Activated T-cell treated with anti-CD3 and anti-CD28 coated beads for 4 hours (primary cell): ENCODE measurements around the gene FAM98C.

ENCODE experiments used
- DNase-seq: peaks from one replicate; pipeline ENCODE4 v3.0.0-alpha.2; 2020

FAM98C gene

DNA sequence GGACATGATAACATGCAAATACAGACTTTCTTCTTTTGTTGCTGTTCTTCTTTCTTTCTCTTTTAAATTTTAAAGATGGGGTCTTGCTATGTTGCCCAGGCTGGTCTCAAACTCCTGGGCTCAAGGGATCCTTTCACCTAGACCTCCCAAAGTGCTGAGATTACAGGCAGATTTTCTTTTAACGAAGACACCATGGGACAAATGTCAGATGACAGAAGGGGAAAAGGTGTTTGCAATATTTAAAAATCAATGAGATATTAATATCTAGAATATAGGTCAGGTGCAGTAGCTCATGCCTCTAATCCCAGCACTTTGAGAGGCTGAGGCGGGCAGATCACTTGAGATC is 26.9 kb downstream of the FAM98C start:
- DNase-seq = no peak

DNA sequence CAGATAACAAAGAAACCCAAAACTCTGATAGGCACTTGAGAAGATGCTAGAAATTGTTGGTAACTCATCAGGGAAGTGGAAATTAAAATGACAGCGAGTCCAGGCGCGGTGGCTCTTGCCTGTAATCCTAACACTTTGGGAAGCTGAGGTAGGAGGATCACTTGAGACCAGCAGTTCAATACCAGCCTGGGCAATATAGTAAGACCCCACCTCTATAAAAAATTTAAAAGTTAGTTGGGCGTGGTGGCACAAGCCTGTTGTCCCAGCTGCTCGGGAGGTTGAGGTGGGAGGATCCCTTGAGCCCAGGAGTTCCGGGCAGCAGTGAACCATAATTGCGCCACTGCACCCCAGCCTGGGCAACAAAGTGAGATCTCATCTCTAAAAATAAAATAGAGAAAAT is 28.0 kb downstream of the FAM98C start:
- DNase-seq = no peak

DNA sequence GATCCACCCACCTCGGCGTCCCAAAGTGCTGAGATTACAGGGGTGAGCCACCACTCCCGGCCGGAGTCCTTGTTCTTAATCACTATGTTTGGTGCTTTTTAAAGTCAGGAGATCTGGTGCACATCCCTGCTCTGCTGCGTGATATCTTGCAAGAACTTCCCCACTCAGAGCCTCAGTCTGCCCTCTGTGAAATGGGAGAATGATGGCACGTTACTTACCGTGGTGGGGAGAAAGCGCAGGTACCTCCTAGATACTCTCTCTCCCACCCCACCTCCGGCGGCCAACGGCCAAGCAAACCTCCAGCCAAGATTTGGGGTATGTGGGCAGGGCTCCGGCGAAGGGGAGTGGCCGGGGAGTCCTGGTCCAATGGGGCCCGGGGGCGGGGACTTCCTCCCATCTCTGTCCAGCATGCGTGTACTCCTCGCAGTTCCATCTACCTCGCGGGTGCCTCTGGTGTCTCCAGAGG is 30.4 kb downstream of the FAM98C start, which contains the start of gene RYR1:
Gene RYR1, plus strand, starts transcription at position 424 of the 466 bp plus-strand sequence. CDS start 139 bp downstream, outside the sequence.
- DNase-seq = no peak

DNA sequence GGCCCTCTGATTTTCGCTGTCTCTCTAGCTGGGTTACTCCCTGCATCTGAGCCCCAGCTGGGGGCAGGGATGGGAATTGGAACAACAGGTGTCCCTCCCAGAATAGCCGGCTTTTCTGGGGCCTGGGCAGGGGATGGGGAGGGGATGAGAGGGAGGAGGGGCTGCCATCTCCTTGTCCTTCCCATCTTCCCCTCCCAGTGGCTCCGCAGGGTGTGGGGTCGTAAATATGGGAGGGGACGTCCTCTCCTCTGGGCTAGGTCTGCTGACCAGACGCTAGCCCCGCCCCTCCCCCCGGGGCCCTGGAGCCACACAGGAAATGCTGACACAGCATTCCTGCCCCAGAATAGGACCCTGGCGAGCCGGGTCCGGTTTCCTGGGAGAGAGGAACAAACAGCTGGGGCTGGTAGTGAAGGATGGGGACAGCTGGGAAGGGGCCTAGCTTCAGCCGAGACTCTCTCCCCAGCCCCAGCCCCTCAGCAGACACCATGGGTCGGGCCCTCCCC is 31.7 kb downstream of the FAM98C start:
- DNase-seq = no peak

DNA sequence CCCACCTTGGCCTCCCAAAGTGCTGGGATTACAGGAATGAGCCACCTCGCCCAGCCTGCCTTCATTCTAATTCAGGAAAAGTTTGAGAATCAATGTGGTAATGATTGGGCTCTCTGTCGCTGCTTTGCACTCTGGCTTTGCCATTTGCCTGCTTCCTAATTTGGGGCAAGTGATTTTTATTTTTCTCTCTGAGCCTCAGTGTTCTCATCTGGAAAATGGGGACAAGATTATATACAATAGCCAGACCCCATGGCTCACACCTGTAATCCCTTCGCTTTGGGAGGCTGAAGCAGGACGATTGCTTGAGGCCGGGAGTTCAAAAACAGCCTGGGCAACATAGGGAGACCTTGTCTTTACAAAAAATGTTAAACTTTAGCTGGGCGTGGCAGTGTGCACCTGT is 34.4 kb downstream of the FAM98C start:
- no peak for DNase-seq

DNA sequence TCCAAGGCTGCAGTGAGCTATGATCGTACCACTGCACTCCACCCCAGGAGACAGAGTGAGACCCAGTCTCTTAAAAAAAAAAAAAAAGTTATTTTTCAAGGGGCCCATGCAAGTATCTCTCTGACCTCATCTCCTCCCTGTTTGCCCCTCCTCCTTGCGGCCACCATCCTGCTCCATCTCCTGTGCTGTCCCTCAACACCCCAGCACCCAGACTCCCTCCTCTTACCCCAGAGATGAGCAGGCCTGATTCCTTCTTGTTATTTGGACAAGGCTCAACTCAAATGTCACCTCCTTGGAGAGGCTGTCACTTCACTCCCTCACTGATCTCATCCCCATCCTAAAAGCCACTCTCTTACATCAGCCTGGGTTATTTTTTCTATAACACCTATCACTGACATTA is 35.0 kb downstream of the FAM98C start:
- DNase-seq = no peak

DNA sequence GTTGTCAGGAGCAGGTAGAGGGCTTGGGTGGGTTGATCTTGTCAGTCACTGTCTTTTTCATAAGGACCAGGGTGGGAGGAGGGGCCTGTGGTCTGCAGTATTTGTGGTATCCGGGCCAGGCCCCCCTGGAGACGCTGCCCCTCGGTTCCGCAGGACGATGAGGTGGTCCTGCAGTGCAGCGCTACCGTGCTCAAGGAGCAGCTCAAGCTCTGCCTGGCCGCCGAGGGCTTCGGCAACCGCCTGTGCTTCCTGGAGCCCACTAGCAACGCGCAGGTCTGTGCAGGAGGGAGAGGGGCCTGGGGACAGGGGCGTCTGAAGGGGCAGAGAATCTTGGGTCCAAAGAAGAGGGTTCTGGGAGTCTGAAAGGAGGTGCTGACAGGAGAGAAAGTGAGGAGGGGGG is 37.7 kb downstream of the FAM98C start:
- DNase-seq = no peak

DNA sequence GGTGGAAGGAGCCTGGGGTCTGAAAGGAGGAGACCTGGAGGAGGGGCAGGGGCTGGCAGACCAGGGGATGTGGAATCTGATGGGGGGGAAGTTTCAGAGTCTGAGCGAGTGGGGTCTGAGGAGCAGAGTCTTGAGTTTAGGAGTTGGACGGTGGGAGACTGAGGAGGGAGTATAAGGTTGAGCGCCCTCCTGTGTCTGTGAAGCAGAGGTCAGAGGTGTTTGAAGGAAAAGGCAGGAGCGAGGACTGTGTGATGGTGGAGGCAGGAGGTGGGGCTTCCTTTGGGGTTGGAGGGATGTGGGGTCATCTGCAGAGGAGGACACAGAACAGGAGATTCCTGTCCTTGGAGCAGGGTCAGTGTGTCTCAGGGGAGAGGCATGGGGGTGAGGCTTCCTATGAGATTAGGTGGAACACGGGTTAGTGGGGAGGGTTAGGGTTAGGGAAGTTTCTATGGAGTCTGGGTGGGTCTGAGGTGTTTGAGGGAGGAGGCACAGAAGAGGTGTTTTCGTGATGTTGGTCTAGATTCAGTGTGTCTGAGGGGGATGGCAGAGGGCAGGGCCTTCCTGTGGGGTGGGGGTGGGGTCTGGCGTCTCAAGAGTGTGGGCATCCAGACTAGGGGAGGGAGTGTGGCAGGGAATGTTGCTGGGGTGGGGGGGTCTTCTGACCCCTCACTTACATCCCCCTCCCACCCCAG is 38.9 kb downstream of the FAM98C start:
- no peak for DNase-seq

DNA sequence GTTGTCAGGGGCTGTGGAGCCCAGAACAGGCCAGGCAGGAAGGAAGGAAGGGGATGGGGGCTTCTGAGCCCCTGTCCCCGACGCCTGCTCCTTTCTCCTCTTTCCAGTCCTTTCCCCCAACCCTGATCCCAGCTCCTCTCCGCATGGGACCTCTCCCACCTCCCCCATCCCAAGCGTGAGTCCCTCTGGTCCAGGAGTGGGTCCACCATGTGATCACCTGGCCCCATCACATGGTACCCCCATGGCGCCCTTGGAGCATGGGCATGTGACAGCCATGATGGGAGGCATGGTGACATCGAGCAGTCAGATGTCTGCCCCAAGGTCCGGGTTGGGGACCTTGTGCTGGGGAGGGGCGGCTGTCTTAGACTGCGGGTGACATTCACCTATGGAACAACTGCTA is 39.8 kb downstream of the FAM98C start:
- DNase-seq = no peak

DNA sequence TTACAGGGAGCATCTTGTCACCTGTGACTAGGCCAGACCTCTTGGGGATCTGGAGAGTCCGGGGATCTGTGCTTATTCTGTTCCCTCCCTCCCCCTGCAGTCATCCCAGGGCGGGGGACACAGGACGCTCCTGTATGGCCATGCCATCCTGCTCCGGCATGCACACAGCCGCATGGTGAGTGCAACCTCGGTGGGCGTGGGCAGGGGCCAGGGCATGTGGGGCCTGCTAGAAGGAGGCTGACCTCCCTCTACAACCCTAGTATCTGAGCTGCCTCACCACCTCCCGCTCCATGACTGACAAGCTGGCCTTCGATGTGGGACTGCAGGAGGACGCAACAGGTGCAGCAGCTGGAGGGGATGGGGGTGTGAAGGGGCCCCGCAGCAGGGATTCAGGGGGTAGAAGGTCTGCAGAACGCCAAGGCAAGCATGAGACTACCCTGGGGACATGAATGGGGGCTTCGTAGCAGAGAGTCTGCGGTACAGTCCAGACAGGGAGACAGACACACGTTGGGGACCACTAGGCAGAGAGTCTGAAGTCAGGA is 40.6 kb downstream of the FAM98C start:
- DNase-seq = no peak

DNA sequence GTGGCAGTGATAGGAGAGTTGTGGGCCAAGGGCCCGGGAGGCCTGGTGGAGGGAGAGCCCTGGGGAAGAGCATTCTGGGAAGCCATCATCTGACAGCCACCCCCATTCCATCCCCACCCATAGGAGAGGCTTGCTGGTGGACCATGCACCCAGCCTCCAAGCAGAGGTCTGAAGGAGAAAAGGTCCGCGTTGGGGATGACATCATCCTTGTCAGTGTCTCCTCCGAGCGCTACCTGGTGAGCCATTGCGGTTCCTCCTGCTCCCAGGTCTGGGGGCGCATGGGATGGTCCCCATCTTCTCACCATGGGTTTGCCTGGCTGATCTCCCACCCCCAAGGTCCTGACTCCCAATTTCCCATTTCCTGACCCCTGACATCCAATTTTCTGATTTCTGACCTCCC is 41.1 kb downstream of the FAM98C start:
- DNase-seq = no peak

DNA sequence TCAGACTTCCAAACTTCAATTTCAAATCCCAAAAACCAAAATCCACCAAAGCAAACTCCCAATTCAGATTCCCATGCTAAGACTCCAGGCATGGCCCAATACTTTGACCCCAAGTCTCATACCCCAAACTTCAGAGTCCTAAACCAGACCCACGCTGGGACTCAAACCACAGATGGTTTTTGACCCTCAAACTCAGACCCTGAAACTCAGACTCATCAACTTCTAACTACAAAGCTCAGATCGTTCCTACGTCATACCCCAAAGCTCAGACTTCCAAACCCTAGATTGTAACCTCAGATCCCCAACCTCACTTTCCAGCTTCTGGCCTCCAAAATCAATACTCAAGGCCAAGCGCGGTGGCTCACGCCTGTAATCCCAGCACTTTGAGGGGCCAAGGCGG is 42.5 kb downstream of the FAM98C start:
- DNase-seq = no peak

DNA sequence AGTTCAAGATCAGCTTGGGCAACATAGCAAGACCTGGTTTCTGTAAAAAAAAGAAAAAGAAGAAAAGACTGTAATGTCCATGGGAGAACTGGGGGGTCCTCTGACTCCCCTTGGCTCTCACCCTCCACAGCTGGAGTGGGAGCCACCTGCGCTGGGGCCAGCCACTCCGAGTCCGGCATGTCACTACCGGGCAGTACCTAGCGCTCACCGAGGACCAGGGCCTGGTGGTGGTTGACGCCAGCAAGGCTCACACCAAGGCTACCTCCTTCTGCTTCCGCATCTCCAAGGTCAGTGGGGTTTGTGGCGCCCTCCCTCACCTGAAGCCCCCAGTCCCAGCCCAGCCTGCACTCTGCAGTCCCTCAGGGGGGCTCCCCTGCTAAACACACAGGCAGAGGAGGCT is 45.3 kb downstream of the FAM98C start:
- DNase-seq = no peak

DNA sequence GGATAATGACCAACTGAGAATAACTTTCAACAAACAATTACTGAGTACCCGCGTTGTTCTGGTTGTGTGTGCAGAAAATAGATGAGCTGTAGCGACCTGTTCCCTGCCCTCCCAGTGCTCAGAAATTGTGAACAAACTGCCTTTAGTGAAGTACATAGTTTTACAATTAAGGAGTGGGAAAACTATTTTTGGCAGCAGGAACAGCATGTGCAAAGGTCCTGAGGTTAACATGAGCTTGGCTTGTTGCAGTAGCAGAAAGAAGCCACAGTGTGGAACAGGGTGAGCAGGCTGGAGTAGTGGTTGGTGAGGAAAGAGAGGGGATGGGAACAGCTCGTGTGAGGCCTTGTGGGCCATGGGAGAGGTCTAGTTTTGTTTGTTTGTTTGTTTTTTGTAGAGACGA is 46.6 kb downstream of the FAM98C start:
- no peak for DNase-seq

DNA sequence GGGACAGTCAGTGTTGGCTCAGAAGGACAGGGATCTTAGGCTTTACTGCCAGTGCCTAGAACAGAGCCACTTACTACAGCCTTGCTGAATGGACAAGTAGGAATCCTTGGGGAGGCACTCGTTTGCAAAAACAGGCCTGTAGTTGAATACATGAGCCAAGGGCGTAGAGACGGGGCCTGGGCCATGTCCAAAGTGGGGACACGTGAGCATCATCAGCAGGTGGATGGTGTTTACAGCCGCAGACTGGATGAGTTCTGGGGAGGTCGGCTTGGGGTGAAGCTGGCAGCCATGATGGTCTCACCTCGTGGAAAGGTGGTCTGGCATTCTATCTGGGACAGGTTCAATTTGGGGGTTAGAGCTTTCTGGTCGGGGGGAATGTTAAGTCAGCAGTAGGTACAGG is 48.1 kb downstream of the FAM98C start:
- DNase-seq = no peak

DNA sequence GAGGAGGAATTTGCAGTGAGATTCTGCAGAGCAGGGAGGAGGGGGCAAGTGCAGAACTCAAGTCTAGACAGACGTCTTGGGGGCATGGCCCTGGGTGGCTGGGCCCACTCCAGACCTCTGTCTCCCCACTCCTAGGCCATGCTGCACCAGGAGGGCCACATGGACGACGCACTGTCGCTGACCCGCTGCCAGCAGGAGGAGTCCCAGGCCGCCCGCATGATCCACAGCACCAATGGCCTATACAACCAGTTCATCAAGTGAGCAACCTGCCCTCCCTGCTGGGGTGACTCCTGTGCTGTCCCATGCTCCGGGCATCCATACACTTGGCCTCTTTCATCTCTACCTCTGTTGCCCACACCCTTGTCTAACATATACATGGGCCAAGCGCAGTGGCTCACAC is 48.7 kb downstream of the FAM98C start:
- no peak for DNase-seq

DNA sequence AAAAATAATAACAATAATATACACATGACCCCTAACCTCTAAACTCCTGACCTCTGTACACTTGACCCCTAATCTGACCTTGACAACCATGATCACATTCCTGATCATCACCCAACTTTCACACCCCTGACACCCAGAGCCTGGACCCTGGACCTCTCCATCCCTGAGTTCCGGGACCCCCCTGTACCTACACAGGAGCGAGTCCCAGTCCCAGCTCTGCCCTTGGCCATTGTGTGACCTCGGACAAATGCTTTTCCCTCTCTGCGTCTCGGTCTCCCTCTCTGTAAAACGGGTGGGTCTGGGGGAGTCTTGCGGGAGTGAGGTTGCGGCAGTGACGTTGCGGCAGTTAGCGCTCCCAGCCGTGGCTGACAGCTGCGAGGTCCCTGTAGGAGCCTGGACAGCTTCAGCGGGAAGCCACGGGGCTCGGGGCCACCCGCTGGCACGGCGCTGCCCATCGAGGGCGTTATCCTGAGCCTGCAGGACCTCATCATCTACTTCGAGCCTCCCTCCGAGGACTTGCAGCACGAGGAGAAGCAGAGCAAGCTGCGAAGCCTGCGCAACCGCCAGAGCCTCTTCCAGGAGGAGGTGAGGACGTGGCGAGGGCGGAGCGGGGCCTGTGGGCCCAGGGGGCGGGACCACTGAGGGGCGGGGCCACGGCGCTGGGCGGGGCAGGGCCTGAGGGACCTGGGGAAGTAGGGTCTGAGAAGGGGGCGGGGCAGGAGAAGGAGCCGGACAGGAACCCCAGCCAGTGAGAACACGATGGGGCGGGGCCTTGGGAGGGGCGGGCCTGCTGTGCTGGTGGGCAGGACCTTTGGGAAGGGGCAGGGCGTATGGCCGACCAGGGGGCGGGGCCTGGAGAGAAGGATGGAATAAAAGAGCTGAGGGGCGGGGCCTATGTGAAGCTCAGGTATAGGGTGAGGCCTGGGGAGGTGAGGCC is 49.8 kb downstream of the FAM98C start:
- DNase-seq = no peak

DNA sequence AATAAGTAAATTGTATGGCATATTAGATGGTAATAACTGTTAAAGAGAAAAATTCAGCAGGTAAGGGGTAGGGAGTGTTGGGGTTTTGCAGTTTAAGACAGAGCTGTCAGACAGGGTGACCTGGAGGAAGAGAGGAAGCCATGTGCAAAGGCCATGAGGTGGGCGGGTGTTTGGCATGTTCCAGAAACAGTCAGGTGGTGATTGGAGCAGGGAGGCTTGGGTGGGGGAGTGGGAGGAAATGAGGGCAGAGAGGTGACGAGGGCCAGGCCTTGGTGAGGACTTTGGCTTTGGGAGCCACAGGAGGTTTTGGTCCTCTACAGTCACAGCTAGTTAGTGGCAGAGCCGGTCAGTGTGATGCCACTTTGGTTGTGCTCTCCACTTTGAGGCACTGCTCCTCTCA is 50.7 kb downstream of the FAM98C start:
- DNase-seq = no peak

DNA sequence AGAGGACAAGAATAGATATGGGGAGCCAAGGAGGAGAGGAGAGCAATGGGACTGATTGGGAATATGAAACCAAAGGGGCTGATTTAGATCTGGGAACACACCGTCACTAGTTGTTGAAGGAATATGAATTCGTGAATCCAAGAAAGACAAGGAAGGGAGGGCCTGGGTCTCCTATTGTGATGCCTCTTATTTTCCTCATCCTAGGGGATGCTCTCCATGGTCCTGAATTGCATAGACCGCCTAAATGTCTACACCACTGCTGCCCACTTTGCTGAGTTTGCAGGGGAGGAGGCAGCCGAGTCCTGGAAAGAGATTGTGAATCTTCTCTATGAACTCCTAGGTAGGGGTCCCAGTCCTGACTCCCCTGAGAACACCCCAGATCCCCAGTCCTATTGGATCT is 52.1 kb downstream of the FAM98C start:
- DNase-seq = no peak

DNA sequence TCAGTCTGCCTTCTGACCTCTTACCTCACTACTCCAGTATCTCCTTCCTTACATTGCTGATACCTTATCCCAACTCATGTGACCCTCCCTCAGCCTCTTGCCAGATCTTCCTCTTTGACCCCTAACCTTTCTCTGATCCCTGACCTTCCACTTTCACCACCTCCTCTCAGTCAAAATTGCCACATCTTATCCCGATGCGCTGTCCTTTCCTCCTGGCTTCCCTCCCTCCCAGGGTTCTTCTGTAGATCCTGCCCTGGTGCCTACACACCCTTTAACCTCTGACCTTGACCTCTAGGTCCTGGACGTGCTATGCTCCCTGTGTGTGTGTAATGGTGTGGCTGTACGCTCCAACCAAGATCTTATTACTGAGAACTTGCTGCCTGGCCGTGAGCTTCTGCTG is 54.3 kb downstream of the FAM98C start:
- DNase-seq = no peak

DNA sequence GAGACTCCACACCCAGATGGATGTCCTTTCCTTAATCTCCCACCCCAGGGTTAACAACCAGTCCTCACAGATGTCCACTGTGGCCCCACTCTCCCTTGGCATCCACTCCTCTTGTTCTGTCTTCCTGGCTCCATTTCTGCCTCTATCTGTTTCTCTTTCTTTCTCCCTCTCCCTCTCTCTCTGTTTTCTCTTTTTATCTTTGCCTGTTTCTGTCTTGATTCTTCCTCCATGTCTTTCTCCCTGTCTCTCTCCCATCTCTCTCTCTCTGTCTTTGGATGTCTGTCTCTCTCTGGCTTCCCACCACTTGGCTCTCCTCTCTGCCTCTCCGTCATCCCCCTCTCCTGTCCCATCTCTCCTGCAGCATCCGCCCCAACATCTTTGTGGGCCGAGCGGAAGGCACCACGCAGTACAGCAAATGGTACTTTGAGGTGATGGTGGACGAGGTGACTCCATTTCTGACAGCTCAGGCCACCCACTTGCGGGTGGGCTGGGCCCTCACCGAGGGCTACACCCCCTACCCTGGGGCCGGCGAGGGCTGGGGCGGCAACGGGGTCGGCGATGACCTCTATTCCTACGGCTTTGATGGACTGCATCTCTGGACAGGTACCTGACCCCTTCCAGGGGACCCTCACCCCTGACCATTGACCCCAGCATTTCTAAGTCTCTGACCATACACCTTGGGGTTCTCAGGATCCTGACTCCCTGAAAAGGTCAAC is 55.0 kb downstream of the FAM98C start:
- DNase-seq = no peak
